K562 (cell line): Measurements from ENCODE around the gene TM7SF2. TPM values are rescaled to one million over a fixed set of nuclear protein-coding genes. Genes with fewer than 3 reads are reported as not detected.

Source experiments
- ATAC-seq: fragments of 200-7000 bp; cut with Tn5 transposase; 3 replicates; pipeline ENCODE4 v1.9.1; 2020; ENCODE audit warnings: moderate library complexity
- BruUV-seq: library from RNA; stranded (reverse); fragments of 400-500 nt; replicated peaks from 2 replicates; lab custom pipeline; 2021; lab: Mats Ljungman, UMichigan
- CTCF ChIA-PET: fragments of 300-600 bp; formaldehyde crosslinking; extraction: SDS; loops from one replicate; lab custom pipeline; 2021; ENCODE audit warnings: low intra/inter-chr PET ratio; lab: Yijun Ruan, JAX
- POLR2A ChIA-PET: fragments of 300-600, 350-650 bp; sonication (Branson Sonifier 250); formaldehyde crosslinking; extraction: SDS; loops from one replicate; lab custom pipeline; 2021; ENCODE audit warnings: antibody characterized with exemption, inconsistent platforms; lab: Yijun Ruan, JAX
- DNase-seq, 4 experiments: peaks; one replicate each; pipeline versions ENCODE4 v3.0.0 to v3.0.0-alpha.2; 2011 to 2018; ENCODE audit warnings: low spot score in 3 of 4, mixed read lengths in 3 of 4; ENCODE audit errors: extremely low read depth in 1 of 4
- FAIRE-seq: peaks from 2 replicates; lab custom pipeline; 2011; peaks lifted over from hg19 to GRCh38; lab: Jason Lieb, UNC
- H2AFZ ChIP-seq: 2 replicates; pipeline ENCODE4 v1.6.0; 2011; ENCODE audit warnings: low read depth, low read length, control low read depth, inconsistent platforms
- H3K27ac ChIP-seq: fragments of 200-600 bp; 3 replicates; pipeline ENCODE4 v1.8.0; 2011; ENCODE audit warnings: low read depth, mild to moderate bottlenecking, control low read depth, inconsistent platforms, low read length, moderate library complexity, mixed read lengths; ENCODE audit errors: extremely low read depth
- H3K27me3 ChIP-seq, 2 experiments: fragments of 300-600 bp in 1 of 2; 2 replicates in 1 of 2; 3 replicates in 1 of 2; pipeline versions ENCODE4 v1.6.0 to v1.8.0; 2011; ENCODE audit warnings: inconsistent platforms in 2 of 2, low read length in 2 of 2, mild to moderate bottlenecking in 1 of 2, mixed read lengths in 1 of 2, moderate library complexity in 1 of 2; ENCODE audit not compliant: control insufficient read depth in 2 of 2, insufficient read depth in 2 of 2
- H3K36me3 ChIP-seq: fragments of 300-600 bp; 3 replicates; pipeline ENCODE4 v1.8.0; 2011; ENCODE audit warnings: mild to moderate bottlenecking, low read length, inconsistent platforms; ENCODE audit not compliant: control insufficient read depth, insufficient read depth
- H3K4me1 ChIP-seq, 2 experiments: fragments of 200-600 bp in 1 of 2; replicated peaks in 1 of 2; 2 replicates in 1 of 2; 3 replicates in 1 of 2; pipeline versions ENCODE4 v1.5.1 to v1.8.0; 2011; ENCODE audit warnings: inconsistent platforms in 2 of 2, low read length in 2 of 2, mild to moderate bottlenecking in 1 of 2, mixed read lengths in 1 of 2, moderate library complexity in 1 of 2; ENCODE audit not compliant: control insufficient read depth in 2 of 2, insufficient read depth in 2 of 2
- H3K4me2 ChIP-seq: 2 replicates; pipeline ENCODE4 v1.6.1; 2011; ENCODE audit warnings: low read length, control low read depth, inconsistent platforms, mixed read lengths; ENCODE audit not compliant: insufficient read depth
- H3K4me3 ChIP-seq: fragments of 200-600 bp; sonication (generic), shearing (Covaris generic); 2 replicates; pipeline ENCODE4 v1.5.1; 2016; ENCODE audit warnings: control low read depth, inconsistent platforms
- H3K79me2 ChIP-seq: fragments of 200-600 bp; 3 replicates; pipeline ENCODE4 v1.8.0; 2011; ENCODE audit warnings: low read length, inconsistent platforms; ENCODE audit not compliant: control insufficient read depth, insufficient read depth
- H3K9ac ChIP-seq, 2 experiments: 2 replicates each; pipeline versions ENCODE4 v1.6.0 to v1.6.1; 2011; ENCODE audit warnings: low read depth in 2 of 2, low read length in 2 of 2, control low read depth in 1 of 2, inconsistent platforms in 1 of 2, mild to moderate bottlenecking in 1 of 2, mixed read lengths in 1 of 2; ENCODE audit not compliant: insufficient read depth in 1 of 2
- H3K9me1 ChIP-seq: one replicate; pipeline ENCODE4 v1.6.0; 2011; ENCODE audit warnings: inconsistent platforms, mild to moderate bottlenecking, low read length, moderate library complexity; ENCODE audit not compliant: control insufficient read depth, insufficient read depth
- H3K9me3 ChIP-seq: replicated peaks from 2 replicates; pipeline ENCODE4 v1.5.1; 2011; ENCODE audit warnings: low read depth, low read length, inconsistent platforms; ENCODE audit not compliant: control insufficient read depth, insufficient read depth
- H4K20me1 ChIP-seq: replicated peaks from 2 replicates; pipeline ENCODE4 v1.6.1; 2011; ENCODE audit warnings: low read length, inconsistent platforms, mixed read lengths; ENCODE audit not compliant: control insufficient read depth, insufficient read depth
- FOXA3 ChIP-seq, 2 experiments: fragments of 450-650 bp in 1 of 2; sonication (generic) in 1 of 2; formaldehyde crosslinking; IDR thresholded peaks in 1 of 2; conservative IDR thresholded peaks in 1 of 2; 2 replicates each; pipeline versions ENCODE4 v1.4.0 to v1.8.0; 2020 to 2022; ENCODE audit warnings: mild to moderate bottlenecking in 2 of 2, missing genetic modification reagents in 1 of 2
- HNRNPUL1 ChIP-seq: fragments of 200-400 bp; formaldehyde crosslinking; IDR thresholded peaks from 2 replicates; pipeline ENCODE4 v1.6.1; 2017; ENCODE audit warnings: low read length
- MEF2A ChIP-seq: IDR thresholded peaks from 2 replicates; pipeline ENCODE4 v1.6.1; 2011; ENCODE audit warnings: low read depth, mild to moderate bottlenecking, low read length, moderate library complexity; ENCODE audit not compliant: control insufficient read depth
- MTA2 ChIP-seq: fragments of 450-650 bp; IDR thresholded peaks from 2 replicates; pipeline ENCODE4 v1.6.1; 2016; ENCODE audit warnings: low read depth
- POLR2B ChIP-seq: fragments of 450-650 bp; IDR thresholded peaks from 2 replicates; pipeline ENCODE4 v1.6.1; 2018; ENCODE audit warnings: low read depth; ENCODE audit not compliant: partially characterized antibody
- TAL1 ChIP-seq: fragments of 450-650 bp; IDR thresholded peaks from 2 replicates; pipeline ENCODE4 v1.6.1; 2016; ENCODE audit warnings: mild to moderate bottlenecking
- ZC3H4 ChIP-seq: sonication (generic); formaldehyde crosslinking; IDR thresholded peaks from 2 replicates; pipeline ENCODE4 v1.9.0; 2021; ENCODE audit warnings: missing genetic modification reagents, borderline replicate concordance
- ZNF644 ChIP-seq: fragments of 200-800 bp; sonication (Bioruptor generic); IDR thresholded peaks from 2 replicates; pipeline ENCODE4 v1.6.1; 2016; ENCODE audit warnings: low read depth, missing genetic modification characterization, missing compliant biosample characterization
- WGBS: fragments of 100-300 bp; shearing (Covaris generic); methylation state at CpG from one replicate; pipeline ENCODE4 v1.1.6; 2016; ENCODE audit warnings: low coverage, mixed read lengths; ENCODE audit not compliant: insufficient coverage; ENCODE audit errors: missing lambda C conversion rate; 5-methylcytosine and 5-hydroxymethylcytosine counted together
- in situ Hi-C: fragments of 300-500 bp; cut with MboI; formaldehyde crosslinking; loops from 4 replicates; pipeline ENCODE4 v1.15.0; 2018; ENCODE audit warnings: inconsistent platforms, mixed read lengths
- intact Hi-C: fragments of 100-400 bp; cut with micrococcal nuclease; formaldehyde crosslinking; loops from 2 replicates; pipeline ENCODE4 v1.14.2; 2022
- polyA plus RNA-seq, 8 experiments: library from polyadenylated mRNA; depleted of rRNA in 4 of 8; stranded (reverse) in 5 of 8; unstranded in 3 of 8; fragments of >200 nt; fragmentation: Nextera tagmentation in 2 of 8; fragmentation: Illumina TruSeq in 1 of 8; extraction: Ambion mirVana in 2 of 8; extraction: Trizol in 1 of 8; gene quantifications; 2 replicates each; pipeline versions ENCODE4 v1.2.1 to v1.2.3, GENCODE V29; 2011 to 2014; ENCODE audit warnings: inconsistent platforms in 1 of 8, missing spikeins in 1 of 8
- total RNA-seq, 7 experiments: library from RNA; depleted of rRNA in 6 of 7; stranded (reverse); fragments of >200 nt in 6 of 7; fragmentation: Illumina TruSeq in 2 of 7; extraction: Trizol in 2 of 7; gene quantifications; 2 replicates each; pipeline versions ENCODE4 v1.2.1 to v1.2.3, GENCODE V29; 2011 to 2021; ENCODE audit warnings: low replicate concordance in 1 of 7
- TF ChIP-seq, protein P1 (sequence below), 2 experiments: fragments of 450-650 bp; formaldehyde crosslinking in 1 of 2; IDR thresholded peaks; 2 replicates each; pipeline versions ENCODE4 v1.4.0 to v1.6.1; 2014 to 2020; ENCODE audit warnings: mild to moderate bottlenecking in 2 of 2, borderline replicate concordance in 1 of 2, low read depth in 1 of 2
- TF ChIP-seq, protein P2 (sequence below): sonication (generic); formaldehyde crosslinking; IDR thresholded peaks from 2 replicates; pipeline ENCODE4 v1.8.0; 2022; ENCODE audit warnings: mild to moderate bottlenecking, missing genetic modification reagents

The TM7SF2 gene
- total and polyA plus RNA-seq, 9 of the 15 experiments (the other 6 are each of a cell fraction or from before 2014, with no cell fraction given): 1.2 to 22.0 (median 14.3) TPM

DNA sequence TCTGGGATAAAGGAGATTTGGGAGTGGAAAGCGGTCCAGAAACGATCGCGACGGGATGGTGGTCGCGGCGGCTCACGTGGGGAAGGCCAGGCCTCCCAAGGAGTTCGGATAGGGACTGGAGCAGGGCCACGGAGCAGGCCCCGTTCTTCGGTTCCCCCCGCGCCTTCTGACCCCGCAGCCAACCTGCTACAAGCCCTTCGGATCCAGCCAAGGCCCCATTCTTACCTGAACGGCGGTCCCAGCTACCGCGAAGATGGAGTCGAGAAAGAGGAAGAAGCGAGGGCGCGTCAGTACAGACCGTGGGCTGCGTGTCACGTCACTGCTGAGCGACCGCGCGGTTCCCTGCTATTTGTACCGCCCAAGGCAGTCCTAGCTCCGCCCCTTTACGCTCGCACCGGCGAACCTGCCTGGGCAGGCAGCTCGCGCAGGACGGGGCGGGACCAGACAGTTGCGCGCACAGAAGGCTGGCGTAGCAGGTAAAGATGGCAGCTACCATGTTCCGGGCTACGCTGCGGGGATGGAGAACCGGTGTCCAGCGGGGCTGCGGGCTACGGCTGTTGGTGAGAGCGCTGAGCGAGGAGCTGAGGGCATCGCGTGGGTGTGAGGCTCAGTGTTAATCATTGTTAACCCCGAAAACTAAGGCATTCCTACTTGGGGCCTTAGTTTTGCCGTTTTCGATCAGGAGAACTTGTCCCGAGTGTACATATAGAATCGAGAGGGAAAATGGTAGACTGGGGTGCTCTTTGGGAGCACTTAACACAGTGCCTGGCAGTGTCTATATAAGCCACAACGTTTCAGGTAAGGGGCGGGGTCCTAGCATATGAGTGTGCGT lies 10.4 kb downstream of the TM7SF2 start, which contains the start of the genes FAU and MRPL49:
TSS of gene FAU (minus strand) at position 270 of the 832 bp plus-strand sequence. CDS start 321 bp downstream, outside the sequence.
TSS of gene MRPL49 (plus strand) at position 457 of the 832 bp plus-strand sequence. CDS start at position 483, 26 bp downstream.
- peaks cover 61% of the 10 kb centered on the region for H3K79me2 ChIP-seq
- intact Hi-C loops (loop anchor here (2.0 kb wide), 1 partner anchor 59 kb away; the partner anchor contains the start of gene CAPN1), in situ Hi-C loops (no loop called here)
- H3K4me3 ChIP-seq: peak within 1 kb of the TSS; percentile 98
- peaks cover 4% of the 10 kb centered on the region; the same call in 1 of the 2 replicates for H4K20me1 ChIP-seq
- peak within 1 kb of the TSS; percentile 98 for H3K9ac ChIP-seq
- H3K4me2 ChIP-seq: peak within 1 kb of the TSS; percentile 100
- peaks cover 13 to 22% of the 10 kb centered on the region in 2 experiments; a peak in 4 of 5 replicates for H3K4me1 ChIP-seq
- WGBS: 1% methylated on average over 54 of the region's 64 CpGs
- TSS peak; percentile 68 for BruUV-seq
- ChIA-PET CTCF (interaction anchor here (0.6 to 0.7 kb wide), 2 partner anchors 10 to 135 kb away, joined by 3 read pairs; no protein-coding TSS in a partner anchor), POLR2A (interaction anchor here (0.6 to 9.5 kb wide), 31 partner anchors 10 to 378 kb away, joined by 3 to 182 read pairs (median 3); partner anchors contain the start of genes CAPN1, MAJIN, NEAT1 and POLA2)
- peak; percentile 89 to 99 (median 93) for DNase-seq
- H3K27me3 ChIP-seq: no peaks in the 10 kb centered on the region
- H3K36me3 ChIP-seq: peaks cover 73% of the 10 kb centered on the region
- peak; percentile 92 for ATAC-seq
- H3K9me3 ChIP-seq: no peaks in the 10 kb centered on the region
- H3K27ac ChIP-seq: peak within 1 kb of the TSS; percentile 96
- no peaks in the 10 kb centered on the region for H3K9me1 ChIP-seq
- peak within 1 kb of the TSS; percentile 90 for H2AFZ ChIP-seq
- FAIRE-seq: peak; percentile 96
- no peak for TF ChIP-seq MEF2A
- no peak for TF ChIP-seq MTA2
- TF ChIP-seq ZNF644 (tag): no peak
- peak; percentile 93 for TF ChIP-seq POLR2B
- TF ChIP-seq, protein P1, sequence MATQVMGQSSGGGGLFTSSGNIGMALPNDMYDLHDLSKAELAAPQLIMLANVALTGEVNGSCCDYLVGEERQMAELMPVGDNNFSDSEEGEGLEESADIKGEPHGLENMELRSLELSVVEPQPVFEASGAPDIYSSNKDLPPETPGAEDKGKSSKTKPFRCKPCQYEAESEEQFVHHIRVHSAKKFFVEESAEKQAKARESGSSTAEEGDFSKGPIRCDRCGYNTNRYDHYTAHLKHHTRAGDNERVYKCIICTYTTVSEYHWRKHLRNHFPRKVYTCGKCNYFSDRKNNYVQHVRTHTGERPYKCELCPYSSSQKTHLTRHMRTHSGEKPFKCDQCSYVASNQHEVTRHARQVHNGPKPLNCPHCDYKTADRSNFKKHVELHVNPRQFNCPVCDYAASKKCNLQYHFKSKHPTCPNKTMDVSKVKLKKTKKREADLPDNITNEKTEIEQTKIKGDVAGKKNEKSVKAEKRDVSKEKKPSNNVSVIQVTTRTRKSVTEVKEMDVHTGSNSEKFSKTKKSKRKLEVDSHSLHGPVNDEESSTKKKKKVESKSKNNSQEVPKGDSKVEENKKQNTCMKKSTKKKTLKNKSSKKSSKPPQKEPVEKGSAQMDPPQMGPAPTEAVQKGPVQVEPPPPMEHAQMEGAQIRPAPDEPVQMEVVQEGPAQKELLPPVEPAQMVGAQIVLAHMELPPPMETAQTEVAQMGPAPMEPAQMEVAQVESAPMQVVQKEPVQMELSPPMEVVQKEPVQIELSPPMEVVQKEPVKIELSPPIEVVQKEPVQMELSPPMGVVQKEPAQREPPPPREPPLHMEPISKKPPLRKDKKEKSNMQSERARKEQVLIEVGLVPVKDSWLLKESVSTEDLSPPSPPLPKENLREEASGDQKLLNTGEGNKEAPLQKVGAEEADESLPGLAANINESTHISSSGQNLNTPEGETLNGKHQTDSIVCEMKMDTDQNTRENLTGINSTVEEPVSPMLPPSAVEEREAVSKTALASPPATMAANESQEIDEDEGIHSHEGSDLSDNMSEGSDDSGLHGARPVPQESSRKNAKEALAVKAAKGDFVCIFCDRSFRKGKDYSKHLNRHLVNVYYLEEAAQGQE (IDR thresholded peaks at IDR 0.05; ENCODE audit: borderline replicate concordance): no peak; the same call in 1 of the 2 replicates
- TF ChIP-seq, protein P1 (CRISPR knock-in tag; IDR thresholded peaks at IDR 0.05; ENCODE audit: low read depth): no peak
- TF ChIP-seq, protein P2, sequence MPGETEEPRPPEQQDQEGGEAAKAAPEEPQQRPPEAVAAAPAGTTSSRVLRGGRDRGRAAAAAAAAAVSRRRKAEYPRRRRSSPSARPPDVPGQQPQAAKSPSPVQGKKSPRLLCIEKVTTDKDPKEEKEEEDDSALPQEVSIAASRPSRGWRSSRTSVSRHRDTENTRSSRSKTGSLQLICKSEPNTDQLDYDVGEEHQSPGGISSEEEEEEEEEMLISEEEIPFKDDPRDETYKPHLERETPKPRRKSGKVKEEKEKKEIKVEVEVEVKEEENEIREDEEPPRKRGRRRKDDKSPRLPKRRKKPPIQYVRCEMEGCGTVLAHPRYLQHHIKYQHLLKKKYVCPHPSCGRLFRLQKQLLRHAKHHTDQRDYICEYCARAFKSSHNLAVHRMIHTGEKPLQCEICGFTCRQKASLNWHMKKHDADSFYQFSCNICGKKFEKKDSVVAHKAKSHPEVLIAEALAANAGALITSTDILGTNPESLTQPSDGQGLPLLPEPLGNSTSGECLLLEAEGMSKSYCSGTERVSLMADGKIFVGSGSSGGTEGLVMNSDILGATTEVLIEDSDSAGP (CRISPR knock-in tag): no peak
- no peak for TF ChIP-seq HNRNPUL1
- no peak for TF ChIP-seq FOXA3 (CRISPR knock-in tag; conservative IDR thresholded peaks at IDR 0.05 in 1 of 2, IDR thresholded peaks at IDR 0.05 in 1 of 2)
- no peak for TF ChIP-seq TAL1
- TF ChIP-seq ZC3H4 (CRISPR knock-in tag): no peak; the same call in 1 of the 2 replicates
